Stimulated activated naive CD8-positive, alpha-beta T cell treated with anti-CD3 and anti-CD28 coated beads, Interleukin-15, Interleukin-2, amounts not matched to agents 100 ng/mL and 50 ng/mL, for 24 hours (primary cell): ENCODE measurements around the gene BCO2.
A peak's percentile ranks its signal among the peaks of the same experiment; 100 is the strongest.

Experiments used
- H3K27ac Mint-ChIP-seq: one replicate; pipeline ENCODE4 v1.8.0; 2021; ENCODE audit warnings: mild to moderate bottlenecking, mixed read lengths
- H3K27me3 Mint-ChIP-seq: one replicate; pipeline ENCODE4 v1.8.0; 2021; ENCODE audit warnings: mixed read lengths
- H3K36me3 Mint-ChIP-seq: one replicate; pipeline ENCODE4 v1.8.0; 2021; ENCODE audit warnings: low read depth, mixed read lengths
- H3K4me1 Mint-ChIP-seq: one replicate; pipeline ENCODE4 v1.8.0; 2021; ENCODE audit warnings: low read depth, mixed read lengths
- H3K4me3 Mint-ChIP-seq: one replicate; pipeline ENCODE4 v1.8.0; 2021; ENCODE audit warnings: mild to moderate bottlenecking, mixed read lengths
- H3K9me3 Mint-ChIP-seq: one replicate; pipeline ENCODE4 v1.8.0; 2021; ENCODE audit warnings: mixed read lengths

The BCO2 gene

DNA sequence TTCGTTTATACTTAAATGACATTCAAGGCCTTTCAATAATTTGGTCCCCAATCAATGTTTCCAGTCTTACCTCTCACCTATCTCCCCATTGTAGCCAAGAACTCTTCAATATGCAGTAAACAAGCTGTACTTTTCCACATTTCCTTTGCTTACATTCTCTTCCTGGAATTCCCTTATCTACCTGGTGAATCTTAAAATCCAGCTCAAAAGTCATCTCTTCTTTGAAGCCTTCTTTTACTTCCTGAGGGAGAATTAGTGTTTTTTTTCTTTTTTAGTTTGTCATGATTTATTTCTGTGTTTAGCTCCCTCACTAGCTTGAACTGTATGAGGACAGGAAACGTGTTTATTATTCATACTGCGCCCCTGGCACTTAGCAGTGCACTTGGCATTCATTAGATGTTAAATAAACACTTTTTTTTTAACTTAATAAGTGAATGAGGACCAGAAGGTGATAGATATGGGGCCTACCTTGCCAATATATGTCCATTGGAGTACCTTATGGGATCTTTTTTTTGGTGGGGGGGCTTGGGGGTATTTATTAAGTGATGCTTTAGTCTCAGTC is 46.0 kb downstream of the BCO2 start:
- Mint-ChIP-seq H3K9me3 (no peaks in the 10 kb centered on the region), H3K4me1 (peaks cover 7% of the 10 kb centered on the region), H3K27ac (no peak overlapping the region), H3K27me3 (no peaks in the 10 kb centered on the region), H3K36me3 (no peaks in the 10 kb centered on the region), H3K4me3 (no peak overlapping the region)

DNA sequence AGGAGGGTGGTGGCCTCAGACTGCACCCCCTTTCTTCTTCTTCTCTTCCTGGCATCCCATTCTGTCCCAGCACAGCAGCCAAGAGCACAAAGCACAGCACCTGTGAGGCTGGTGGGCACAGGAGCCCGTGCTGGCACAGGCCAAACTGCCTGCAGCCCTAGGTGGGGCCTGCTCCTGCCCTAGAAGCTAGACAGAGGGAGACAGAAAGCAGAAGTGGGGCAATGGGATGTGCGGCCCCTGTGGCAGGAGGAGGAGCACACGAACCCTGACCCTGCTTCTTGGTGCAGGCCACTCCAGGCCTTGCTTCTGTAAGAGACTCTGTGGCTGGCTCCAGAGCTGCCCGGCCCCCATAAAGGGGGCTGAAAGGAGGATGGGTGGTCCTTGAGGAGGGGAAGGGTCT is 47.0 kb downstream of the BCO2 start:
- Mint-ChIP-seq H3K27me3 (no peaks in the 10 kb centered on the region), H3K4me3 (no peak overlapping the region), H3K36me3 (no peaks in the 10 kb centered on the region), H3K27ac (no peak overlapping the region), H3K4me1 (peaks cover 13% of the 10 kb centered on the region), H3K9me3 (no peaks in the 10 kb centered on the region)

DNA sequence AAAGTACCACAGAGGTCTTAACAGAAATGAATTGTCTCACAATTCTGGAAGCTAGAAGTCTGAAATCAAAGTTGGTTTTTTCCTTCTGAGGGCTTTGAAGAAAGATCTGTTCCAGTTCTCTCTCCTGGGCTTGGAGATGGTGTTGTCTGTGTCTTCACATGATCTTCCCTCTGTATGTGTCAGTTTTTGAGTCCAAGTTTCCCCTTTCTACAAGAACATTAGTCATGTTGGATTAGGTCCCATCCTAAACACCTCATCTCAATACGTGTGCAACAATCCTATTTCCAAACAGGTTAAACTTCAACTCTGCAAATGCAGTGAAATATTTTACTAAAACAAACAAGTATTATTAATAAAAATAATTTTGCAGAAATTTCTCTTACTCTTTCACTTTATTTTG is 47.8 kb downstream of the BCO2 start:
- Mint-ChIP-seq H3K4me1 (peaks cover 21% of the 10 kb centered on the region), H3K9me3 (no peaks in the 10 kb centered on the region), H3K4me3 (no peak overlapping the region), H3K27me3 (no peaks in the 10 kb centered on the region), H3K27ac (no peak overlapping the region), H3K36me3 (peaks cover 2% of the 10 kb centered on the region)

- Mint-ChIP-seq H3K4me3 (no peak overlapping the region), H3K36me3 (peaks cover 10% of the 10 kb centered on the region), H3K9me3 (no peaks in the 10 kb centered on the region), H3K27ac (no peak overlapping the region), H3K4me1 (peaks cover 29% of the 10 kb centered on the region), H3K27me3 (no peaks in the 10 kb centered on the region)
Measured at GRCh38 chr11:112223754-112224532, 48.6 kb downstream of the BCO2 start.

DNA sequence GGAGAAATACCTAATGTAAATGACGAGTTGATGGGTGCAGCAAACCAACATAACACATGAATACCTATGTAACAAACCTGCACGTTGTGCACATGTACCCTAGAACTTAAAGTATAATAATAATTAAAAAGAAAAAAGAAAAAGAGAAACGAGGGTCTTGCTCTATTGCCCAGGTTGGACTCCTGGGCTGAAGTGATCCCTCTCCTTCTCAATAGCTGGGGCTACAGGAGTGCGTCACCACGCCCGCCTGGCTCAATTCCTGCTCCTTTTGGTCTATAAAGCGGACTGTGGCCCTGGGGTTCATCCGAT is 50.4 kb downstream of the BCO2 start:
- peak overlapping the region; percentile 86 for H3K4me3 Mint-ChIP-seq
- H3K4me1 Mint-ChIP-seq, result peaks cover 29% of the 10 kb centered on the region
- no peaks in the 10 kb centered on the region for H3K27me3 Mint-ChIP-seq
- H3K36me3 Mint-ChIP-seq, result peaks cover 27% of the 10 kb centered on the region
- peak overlapping the region; percentile 93 for H3K27ac Mint-ChIP-seq
- no peaks in the 10 kb centered on the region for H3K9me3 Mint-ChIP-seq

DNA sequence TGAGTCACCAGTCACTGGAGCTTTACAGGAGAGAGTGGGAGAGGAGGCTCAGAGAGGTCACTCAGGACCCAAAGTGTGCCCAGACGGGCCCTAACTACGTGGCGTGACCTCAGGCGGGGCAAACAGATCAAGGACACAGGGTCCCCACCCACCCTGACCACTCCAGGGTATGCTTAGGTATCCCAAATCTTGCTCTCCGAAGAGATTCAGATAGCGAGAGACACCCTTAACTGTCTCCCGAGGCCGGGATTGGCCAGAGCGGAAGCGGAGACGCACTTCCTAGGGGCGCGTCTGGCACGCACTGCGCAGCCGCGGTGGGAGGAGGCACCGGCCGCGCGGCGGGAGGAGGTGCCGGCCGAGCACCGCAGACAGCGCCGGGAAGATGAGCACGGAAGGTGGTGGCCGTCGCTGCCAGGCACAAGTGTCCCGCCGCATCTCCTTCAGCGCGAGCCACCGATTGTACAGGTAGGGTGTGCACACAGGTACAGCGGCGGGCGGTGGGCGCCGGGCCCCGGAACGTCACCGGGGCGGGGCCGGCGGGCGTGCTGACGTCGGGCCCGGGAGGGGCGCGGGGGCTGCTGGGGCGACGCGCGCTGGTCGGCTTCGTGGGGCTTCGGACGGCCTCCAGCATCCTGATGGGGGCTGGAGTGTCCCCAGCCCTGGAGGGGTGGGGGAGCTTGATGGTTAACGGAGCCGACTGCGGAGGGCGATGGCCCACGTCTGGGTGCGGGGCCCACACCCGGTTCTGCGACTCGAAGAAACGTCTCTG is 50.9 kb downstream of the BCO2 start, which contains the start of gene PTS:
Gene PTS (plus strand): TSS at position 367 of the 769 bp plus-strand sequence. CDS start 16 bp downstream, at position 383.
- Mint-ChIP-seq H3K27ac (peak within 1 kb of the TSS; percentile 93), H3K4me3 (peak within 1 kb of the TSS; percentile 86), H3K9me3 (no peaks in the 10 kb centered on the region), H3K4me1 (peaks cover 29% of the 10 kb centered on the region), H3K36me3 (peaks cover 27% of the 10 kb centered on the region), H3K27me3 (no peaks in the 10 kb centered on the region)

GRCh38 chr11:112226831-112227401 is 51.6 kb downstream of the BCO2 start:
- peaks cover 29% of the 10 kb centered on the region for H3K4me1 Mint-ChIP-seq

DNA sequence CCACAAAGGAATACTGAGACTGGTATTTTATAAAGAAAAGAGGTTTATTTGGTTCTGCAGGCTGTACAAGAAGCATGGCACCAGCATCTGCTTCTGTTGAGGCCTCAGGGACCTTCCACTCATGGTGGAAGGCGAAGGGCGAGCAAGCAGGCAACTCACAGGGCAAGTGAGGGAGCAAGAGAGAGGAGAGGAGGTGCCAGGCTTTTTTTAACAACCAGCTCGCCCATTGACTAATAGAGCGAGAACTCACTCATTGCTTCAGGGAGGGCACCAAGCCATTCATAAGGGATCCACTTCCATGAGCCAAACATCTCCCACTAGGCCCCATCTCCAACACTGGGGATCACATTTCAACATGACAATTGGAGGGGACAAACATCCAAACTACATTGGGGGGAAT is 52.2 kb downstream of the BCO2 start:
- peaks cover 27% of the 10 kb centered on the region for H3K36me3 Mint-ChIP-seq
- peak overlapping the region; percentile 86 for H3K4me3 Mint-ChIP-seq
- H3K27ac Mint-ChIP-seq, result peak overlapping the region; percentile 42
- H3K9me3 Mint-ChIP-seq, result no peaks in the 10 kb centered on the region
- no peaks in the 10 kb centered on the region for H3K27me3 Mint-ChIP-seq
- peaks cover 29% of the 10 kb centered on the region for H3K4me1 Mint-ChIP-seq

More at GRCh38 chr11:112226831-112227401, 51.6 kb downstream of the BCO2 start:
- no peaks in the 10 kb centered on the region for H3K27me3 Mint-ChIP-seq
- peak overlapping the region; percentile 93 for H3K27ac Mint-ChIP-seq
- peaks cover 27% of the 10 kb centered on the region for H3K36me3 Mint-ChIP-seq
- H3K4me3 Mint-ChIP-seq, result peak overlapping the region; percentile 86
- H3K9me3 Mint-ChIP-seq, result no peaks in the 10 kb centered on the region

DNA sequence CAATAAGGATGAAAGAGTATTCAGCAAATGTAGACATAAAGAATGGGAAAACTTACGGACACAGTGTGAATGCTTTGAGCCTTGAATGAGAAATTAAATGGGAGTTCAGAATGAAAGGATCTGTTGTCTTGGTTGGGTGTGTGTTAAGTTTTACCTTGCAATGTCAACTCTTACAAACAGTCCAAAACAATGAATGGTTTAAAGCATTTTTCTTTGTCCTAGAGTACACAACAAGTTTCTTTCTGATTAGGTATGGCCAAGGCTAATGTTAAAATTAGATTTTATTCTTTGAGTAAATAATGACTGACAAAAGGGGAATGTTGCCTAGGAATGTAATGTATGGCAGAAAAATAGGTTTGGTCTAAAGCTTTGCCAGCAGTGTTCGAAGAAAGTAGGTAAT is 53.4 kb downstream of the BCO2 start:
- Mint-ChIP-seq H3K27ac (no peak overlapping the region), H3K36me3 (peaks cover 27% of the 10 kb centered on the region), H3K9me3 (no peaks in the 10 kb centered on the region), H3K4me1 (peaks cover 29% of the 10 kb centered on the region), H3K27me3 (no peaks in the 10 kb centered on the region), H3K4me3 (no peak overlapping the region)

- Mint-ChIP-seq H3K4me3 (no peak overlapping the region), H3K36me3 (peaks cover 31% of the 10 kb centered on the region), H3K27me3 (no peaks in the 10 kb centered on the region), H3K4me1 (peaks cover 29% of the 10 kb centered on the region), H3K27ac (no peak overlapping the region), H3K9me3 (no peaks in the 10 kb centered on the region)
Measured at GRCh38 chr11:112229159-112229558, 53.8 kb downstream of the BCO2 start.

DNA sequence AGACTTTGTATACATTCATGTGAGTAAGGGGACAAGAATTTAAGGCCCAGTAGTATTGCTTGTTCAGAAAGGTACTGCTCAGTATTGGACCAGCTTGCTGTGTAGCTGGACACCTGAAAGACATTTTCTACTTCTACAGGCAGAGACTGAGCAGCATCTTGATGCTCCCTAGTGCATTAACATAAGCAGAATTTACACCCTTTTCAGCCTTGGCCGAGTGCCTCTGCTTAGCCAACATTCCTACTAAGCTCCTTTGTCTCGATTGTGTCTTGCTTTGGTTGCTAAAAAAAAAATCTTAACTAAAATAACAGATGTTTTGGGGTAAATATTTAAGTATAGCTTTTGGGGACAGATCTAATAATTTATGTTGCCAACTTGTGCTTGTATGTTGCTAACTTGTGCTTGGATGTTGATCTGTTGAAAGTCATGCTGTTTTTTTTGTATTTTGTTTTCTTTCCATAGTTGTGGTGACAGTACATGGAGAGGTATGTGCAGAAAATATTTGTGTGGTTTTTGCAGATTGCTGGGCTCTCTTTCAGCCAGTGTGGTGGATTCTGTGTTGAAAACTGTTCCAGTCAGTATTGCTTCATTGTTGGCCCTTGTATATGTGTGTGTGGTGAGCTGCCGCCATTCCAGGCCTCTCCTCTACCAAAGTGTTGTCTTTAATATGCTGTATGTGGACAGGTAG is 54.6 kb downstream of the BCO2 start:
- Mint-ChIP-seq H3K4me1 (peaks cover 29% of the 10 kb centered on the region), H3K27ac (no peak overlapping the region), H3K27me3 (no peaks in the 10 kb centered on the region), H3K36me3 (peaks cover 35% of the 10 kb centered on the region), H3K4me3 (no peak overlapping the region), H3K9me3 (no peaks in the 10 kb centered on the region)

DNA sequence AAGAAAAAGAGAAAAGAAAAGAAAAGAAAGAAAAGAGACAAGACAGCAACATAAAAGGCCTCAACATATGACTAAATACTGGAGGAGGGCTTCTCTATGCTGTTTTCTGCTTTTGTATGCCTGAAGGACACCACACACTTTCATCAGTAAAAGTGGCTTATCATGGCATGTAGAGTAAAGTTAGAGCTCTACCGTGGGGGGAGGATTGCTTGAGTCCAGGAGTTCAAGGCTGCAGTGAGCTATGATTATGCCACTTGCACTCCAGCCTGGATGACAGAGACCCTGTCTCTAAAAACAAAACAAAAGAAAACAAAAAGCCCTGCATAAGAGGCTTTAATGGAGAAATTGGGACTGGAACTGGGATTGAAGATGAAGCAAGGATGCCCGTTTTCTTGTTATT is 56.6 kb downstream of the BCO2 start:
- Mint-ChIP-seq H3K4me1 (peaks cover 25% of the 10 kb centered on the region), H3K4me3 (no peak overlapping the region), H3K9me3 (no peaks in the 10 kb centered on the region), H3K27ac (no peak overlapping the region), H3K27me3 (no peaks in the 10 kb centered on the region), H3K36me3 (peaks cover 51% of the 10 kb centered on the region)

- Mint-ChIP-seq H3K27me3 (no peaks in the 10 kb centered on the region), H3K4me1 (peaks cover 6% of the 10 kb centered on the region), H3K9me3 (no peaks in the 10 kb centered on the region), H3K27ac (no peak overlapping the region), H3K36me3 (peaks cover 46% of the 10 kb centered on the region), H3K4me3 (no peak overlapping the region)
Measured at GRCh38 chr11:112235750-112236390, 60.6 kb downstream of the BCO2 start.

- Mint-ChIP-seq H3K4me3 (no peak overlapping the region), H3K27ac (no peak overlapping the region), H3K9me3 (no peaks in the 10 kb centered on the region), H3K27me3 (no peaks in the 10 kb centered on the region), H3K4me1 (peaks cover 6% of the 10 kb centered on the region), H3K36me3 (peaks cover 56% of the 10 kb centered on the region)
Measured at GRCh38 chr11:112237451-112237850, 62.1 kb downstream of the BCO2 start.
